Hypothalamus (tissue), 51 donors: Measurements from ENCODE around the gene TCERG1L.

ENCODE experiments used
- DNase-seq, 51 donors: peaks; one replicate each; lab custom pipeline; 2025; lab: John Stamatoyannopoulos, UW

TCERG1L gene

GRCh38 chr10:131272897-131273451 is 38.5 kb downstream of the TCERG1L start:
- DNase-seq = no peak

- no peak for DNase-seq
Observed at GRCh38 chr10:131271966-131272365, 39.6 kb downstream of the TCERG1L start.

GRCh38 chr10:131271195-131271880 is 40.2 kb downstream of the TCERG1L start:
- peak in 1 of 51 donors; percentile 26 for DNase-seq

GRCh38 chr10:131270461-131271190 is 40.9 kb downstream of the TCERG1L start:
- DNase-seq = no peak

DNA sequence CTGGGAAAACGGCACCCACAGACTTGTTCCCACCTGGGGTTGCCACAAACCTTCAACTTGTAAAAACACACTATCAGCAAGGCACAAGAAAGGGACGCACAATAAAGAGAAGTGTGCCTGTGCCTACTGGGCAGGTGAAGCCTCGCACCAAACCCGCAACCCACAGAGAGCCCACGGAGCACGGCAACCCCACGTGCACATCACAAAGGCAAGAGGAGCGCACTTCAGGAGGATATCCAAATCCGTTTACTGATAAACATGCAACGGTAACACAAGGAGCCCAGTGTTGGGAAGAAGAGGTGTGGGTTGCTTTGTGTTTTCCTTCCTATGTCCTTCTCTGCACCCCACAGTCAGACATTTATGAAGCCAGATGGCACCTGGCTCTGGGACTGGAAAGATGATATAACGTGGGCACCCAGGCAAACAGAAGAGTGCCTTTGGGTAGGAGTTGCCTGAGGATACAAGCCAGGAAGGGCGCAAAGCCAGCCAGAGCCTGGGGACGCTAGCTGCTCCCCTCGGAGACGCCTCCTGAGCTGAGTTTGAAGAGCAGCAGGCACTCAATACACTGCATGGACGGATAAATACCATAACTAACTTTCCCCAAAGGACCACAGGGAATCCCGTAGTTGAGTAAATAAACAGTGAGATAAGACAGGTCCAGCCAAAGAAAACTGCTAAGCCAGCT is 41.6 kb downstream of the TCERG1L start:
- DNase-seq = no peak

DNA sequence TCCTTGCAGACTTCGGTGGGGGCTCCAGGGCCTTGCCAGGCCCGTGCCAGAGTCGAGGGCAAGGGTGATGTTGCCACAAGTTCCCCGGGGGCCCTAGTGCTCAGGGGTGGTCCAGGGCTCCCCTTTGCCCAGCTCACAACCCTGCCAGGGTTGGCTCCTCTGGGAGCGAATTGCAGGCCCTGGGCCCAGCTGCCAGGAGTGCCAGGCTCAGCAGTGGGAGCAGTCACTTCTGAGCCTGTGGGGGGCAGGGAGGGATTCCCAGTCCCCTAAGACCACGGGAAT is 43.8 kb downstream of the TCERG1L start:
- DNase-seq = no peak

DNA sequence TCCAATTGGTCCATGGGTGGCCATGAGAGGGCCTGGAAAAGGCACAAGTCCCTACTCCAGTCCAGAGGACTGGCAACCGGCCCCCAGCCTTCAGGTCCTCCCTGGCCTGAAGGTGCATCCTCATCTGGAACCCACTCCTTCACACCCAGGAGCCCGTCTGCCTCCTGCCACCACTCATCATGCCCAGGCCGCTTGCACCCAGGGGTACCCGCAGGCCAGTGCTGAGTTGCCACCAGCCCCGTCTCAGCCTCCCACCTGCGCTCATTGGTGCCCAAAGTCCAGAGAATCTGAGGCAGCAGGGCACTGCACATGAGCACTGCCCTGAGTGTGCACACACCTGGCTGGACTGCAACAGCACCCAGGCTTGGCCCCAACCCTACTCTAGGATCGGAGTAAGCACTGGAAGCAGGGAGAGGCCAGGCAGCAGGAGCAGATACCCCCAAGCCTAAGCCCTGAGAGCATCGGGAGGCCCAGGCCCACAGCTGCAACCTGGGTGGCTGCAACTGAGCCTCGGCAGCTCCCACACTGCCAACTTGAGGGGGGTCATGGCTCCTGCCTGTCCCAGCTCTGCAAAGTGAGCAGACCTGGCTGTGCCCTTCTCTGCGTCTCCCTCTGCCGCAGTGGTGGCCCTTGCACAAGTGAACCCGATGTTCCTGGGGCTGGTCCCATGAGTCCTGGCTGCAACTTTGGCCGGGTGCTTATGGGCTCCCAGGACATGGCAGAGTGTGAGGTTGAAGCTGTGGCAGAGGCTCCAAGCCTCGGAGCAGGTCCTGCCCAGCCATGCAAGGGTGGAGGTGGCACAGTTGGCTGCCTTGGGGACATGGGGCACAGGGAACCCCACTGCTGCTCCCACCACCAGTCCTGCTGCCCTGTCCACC is 44.3 kb downstream of the TCERG1L start:
- no peak for DNase-seq

- DNase-seq = no peak
Observed at GRCh38 chr10:131264110-131264788, 47.3 kb downstream of the TCERG1L start.

DNA sequence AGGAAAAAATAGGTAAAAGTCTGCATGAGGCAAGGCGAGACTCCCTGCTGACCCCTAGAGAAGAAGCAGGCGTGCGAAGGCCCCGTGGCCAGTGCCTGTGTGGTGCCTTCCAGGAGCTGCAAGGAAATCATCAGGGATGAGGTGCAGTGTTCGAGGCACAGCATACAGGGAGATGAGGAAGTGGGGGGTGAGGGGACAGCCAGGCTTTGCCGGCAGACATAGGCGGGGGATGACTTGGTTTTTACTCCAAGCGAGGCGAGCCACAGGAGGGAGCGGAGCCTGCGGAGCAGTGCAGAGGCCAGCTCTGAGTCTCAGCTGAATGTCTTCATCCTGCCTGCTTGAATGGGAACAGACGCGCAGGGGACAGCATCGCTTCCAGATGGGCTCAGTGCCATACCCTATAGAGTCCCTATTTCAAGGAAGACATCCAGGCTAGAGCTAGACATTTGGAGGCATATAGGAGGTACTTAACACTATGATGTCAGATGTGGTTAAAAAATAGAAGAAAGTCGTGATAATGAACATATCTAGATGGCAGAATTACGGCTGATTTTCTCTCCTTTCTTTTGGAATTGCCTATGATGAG is 49.5 kb downstream of the TCERG1L start:
- DNase-seq = no peak

- no peak for DNase-seq
Observed at GRCh38 chr10:131260452-131261211, 50.9 kb downstream of the TCERG1L start.

DNA sequence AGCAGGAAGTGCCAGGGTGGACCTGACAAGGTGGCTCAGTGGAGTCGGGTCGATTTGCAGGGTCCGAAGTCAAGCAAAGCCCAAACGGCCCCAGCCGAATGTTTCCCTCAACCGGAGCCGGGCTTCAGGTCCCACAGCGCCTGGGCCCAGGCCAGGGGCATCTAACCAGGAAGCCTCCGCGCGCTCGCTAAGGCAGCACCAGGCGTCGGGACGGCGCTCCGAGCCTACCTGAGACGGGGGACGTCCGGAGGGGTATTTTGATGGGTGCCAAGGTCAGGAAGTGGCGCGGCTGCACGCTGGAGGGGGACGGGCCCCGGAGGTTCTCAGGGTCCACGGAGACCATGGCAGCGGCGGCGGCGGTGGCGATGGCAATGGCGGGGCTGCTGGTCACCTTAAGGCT is 51.5 kb downstream of the TCERG1L start:
- DNase-seq = no peak

DNA sequence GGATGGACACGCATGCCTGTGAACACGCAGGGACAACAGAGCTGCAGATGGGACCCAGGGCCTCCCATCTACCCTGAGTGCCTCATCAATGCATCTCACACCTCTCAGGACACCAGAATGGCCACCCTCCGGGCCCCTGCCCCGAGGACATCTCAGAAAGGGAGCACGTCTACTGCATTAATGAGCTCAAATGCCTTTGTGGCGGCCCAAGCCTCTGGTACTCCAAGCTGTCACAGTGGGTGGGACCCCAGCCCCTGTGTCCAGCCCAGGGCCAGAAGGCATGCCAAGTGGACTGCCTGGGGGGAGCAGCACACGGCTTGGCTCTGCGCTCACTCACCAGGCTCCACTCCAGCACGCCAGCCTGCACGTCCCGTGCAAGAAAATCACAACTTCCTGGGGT is 52.0 kb downstream of the TCERG1L start:
- no peak for DNase-seq

- no peak for DNase-seq
Observed at GRCh38 chr10:131258256-131258655, 53.3 kb downstream of the TCERG1L start.

DNA sequence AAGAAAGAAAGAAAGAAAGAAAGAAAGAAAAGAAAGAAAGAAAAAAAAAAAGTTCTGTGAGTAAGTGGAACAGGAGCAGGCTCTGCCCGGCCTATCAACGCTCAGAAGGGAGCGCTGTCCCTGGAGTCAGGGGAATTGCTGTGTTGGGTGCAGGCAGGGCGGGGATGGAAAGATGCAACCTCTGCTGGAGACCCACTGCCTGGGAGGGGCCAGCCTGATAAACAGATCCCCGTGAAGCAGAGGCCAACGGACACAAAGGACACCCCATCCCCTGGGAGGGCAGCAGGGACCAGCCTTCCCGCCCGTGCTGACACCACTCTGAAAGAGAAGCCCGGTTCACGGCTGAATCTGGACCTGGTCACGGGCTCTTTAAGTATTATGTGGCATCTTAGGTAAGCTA is 54.5 kb downstream of the TCERG1L start:
- no peak for DNase-seq

DNA sequence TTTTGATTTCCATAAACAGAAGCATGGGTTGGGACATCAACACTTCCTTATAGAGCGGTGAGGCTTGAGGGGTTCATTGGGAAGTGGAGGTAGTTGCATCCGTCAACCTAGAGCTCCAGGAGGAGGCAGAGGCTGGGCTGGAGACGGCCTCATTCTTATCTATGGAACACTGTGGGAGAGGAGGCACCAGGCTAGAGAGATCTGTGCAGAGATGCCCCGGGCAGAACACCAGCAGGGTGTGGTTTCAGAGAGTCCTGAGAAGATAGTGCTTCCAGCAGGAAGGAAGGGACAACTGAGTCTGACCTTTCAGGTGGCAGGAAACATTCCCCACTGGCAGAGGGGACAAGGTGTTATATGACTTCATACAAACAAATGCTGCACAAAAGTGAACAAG is 56.7 kb downstream of the TCERG1L start:
- DNase-seq = no peak

GRCh38 chr10:131253931-131254858 is 57.3 kb downstream of the TCERG1L start:
- DNase-seq = no peak

- DNase-seq = no peak
Observed at GRCh38 chr10:131252567-131253276, 58.8 kb downstream of the TCERG1L start.
